ENCODE results near the gene HSP90AA1. TPM values are rescaled to one million over a fixed set of nuclear protein-coding genes. Genes with fewer than 3 reads are reported as not detected.
"Not testable (repeated sequence)": the region's sequence is repeated elsewhere in the genome, so short reads cannot be mapped to it uniquely, and the experiment has no call there.

The HSP90AA1 gene
- 100 to 1,000 TPM; 832 to 902 (median 890) TPM for polyA plus RNA-seq (ENCODE audit: insufficient read length in 3 of 3)

- peak in 2 of 3 donors; percentile 83 to 85 for DNase-seq (ENCODE audit: low read depth in 3 of 3, low spot score in 2 of 3)
Observed at GRCh38 chr14:102086972-102087761, at the start of gene HSP90AA1. Gene HSP90AA1 (minus strand): TSS chr14:102087044. CDS start chr14:102086378, 666 bp downstream.

DNA sequence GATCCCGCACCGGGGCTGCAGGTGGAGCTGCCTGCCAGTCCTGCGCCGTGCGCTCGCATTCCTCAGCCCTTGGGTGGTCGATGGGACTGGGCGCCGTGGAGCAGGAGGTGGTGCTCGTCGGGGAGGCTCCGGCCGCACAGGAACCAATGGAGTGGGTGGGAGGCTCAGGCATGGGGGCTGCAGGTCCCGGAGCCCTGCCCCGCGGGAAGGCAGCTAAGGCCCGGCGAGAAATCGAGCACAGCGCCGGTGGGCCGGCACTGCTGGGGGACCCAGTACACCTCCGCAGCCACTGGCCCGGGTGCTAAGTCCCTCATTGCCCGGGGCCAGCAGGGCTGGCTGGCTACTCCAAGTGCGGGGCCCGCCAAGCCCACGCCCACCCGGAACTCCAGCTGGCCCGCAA lies 48.6 kb upstream of the HSP90AA1 start:
- DNase-seq (ENCODE audit: low read depth in 3 of 3, low spot score in 2 of 3): not testable (repeated sequence)

- DNase-seq (ENCODE audit: low read depth in 3 of 3, low spot score in 2 of 3): not testable (repeated sequence)
Observed at GRCh38 chr14:102134719-102135118, 47.9 kb upstream of the HSP90AA1 start.

- DNase-seq (ENCODE audit: low read depth in 3 of 3, low spot score in 2 of 3): not testable (repeated sequence)
Observed at GRCh38 chr14:102134021-102134420, 47.2 kb upstream of the HSP90AA1 start.

GRCh38 chr14:102131741-102132140 lies 44.9 kb upstream of the HSP90AA1 start:
- DNase-seq (ENCODE audit: low read depth in 3 of 3, low spot score in 2 of 3): no peak

DNA sequence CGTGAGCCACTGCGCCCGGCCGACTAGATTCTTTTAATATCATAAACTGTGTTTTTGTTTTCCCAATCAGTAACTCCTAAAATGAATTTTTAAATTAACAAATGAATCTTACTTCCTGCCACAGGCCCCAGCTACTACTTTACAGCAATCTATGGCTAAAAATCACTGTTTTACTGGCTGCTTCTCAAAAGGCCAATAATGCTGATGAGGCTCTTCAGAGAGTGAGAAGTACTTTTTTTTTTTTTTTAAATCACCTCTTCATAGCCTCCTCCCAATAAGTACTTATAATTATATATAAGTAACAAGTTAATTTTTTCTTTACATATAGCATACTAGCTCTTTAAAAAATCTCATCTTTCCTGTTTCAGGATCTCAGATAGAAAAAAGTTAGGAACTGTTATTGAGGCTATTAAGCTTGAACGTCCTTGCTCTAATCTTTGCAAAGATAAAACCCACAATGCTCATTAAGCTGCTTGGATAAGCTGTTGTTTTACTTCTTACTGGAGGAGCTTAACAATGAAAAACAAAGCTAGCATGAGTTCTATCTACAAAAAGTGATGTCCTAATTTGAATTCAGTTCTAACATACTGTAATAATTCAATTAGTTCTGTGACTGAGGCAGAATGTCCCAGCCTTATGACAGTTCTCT lies 40.1 kb upstream of the HSP90AA1 start:
- DNase-seq (ENCODE audit: low read depth in 3 of 3, low spot score in 2 of 3): no peak

DNA sequence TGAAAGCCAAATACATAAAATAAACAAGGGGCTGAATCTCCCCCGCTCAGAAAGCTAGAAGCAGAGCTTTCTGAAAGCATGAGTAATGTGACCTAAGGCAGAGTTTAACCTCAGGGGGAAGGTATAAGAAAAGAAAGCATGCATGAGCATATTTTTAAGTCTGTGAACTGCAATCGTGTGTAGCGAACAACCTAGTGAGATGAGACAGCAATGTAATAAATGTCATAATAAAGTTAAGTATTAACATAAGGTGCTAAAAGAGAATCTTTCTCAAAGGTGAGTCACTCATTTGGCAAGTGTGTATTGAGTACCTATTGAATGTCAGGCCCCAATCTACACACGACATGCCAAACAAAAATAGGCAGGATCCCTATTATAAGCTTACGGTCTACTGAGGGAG lies 38.7 kb upstream of the HSP90AA1 start:
- no peak for DNase-seq (ENCODE audit: low read depth in 3 of 3, low spot score in 2 of 3)

- no peak for DNase-seq (ENCODE audit: low read depth in 3 of 3, low spot score in 2 of 3)
Observed at GRCh38 chr14:102124419-102124818, 37.6 kb upstream of the HSP90AA1 start.

DNA sequence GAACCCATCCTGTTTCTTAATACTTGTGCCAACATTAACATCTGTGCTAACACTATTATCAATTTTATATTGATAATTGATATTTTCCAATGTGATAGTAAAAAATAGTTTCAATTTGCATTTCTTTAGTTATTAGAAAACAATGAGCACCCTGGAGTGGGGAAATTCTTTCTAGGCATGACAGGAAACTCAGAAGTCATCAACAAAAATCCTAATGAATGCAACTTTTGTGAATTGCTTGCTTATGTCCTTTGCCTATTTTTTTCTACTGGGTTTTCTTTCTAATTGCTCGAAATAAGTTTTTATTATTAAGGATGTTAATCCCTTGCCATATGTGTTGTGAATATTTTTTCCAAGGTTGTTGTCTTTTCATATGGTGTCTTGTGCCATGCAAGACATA lies 34.7 kb upstream of the HSP90AA1 start:
- no peak for DNase-seq (ENCODE audit: low read depth in 3 of 3, low spot score in 2 of 3)

DNA sequence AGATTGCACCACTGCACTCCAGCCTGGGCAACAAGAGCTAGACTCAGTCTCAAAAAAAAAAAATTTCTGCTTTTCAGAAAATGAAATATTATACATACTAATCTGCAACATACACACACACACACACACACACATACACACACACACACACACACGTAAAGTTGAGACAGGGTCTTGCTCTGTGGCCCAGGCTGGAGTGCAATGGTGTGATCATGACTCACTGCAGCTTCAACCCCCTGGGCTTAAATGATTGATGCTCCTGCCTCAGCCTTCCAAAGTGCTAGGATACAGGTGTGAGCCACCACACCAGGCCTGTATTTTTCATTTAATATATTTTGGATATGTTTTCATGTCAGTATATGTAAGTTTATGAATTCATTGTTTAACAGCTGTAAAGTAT lies 34.0 kb upstream of the HSP90AA1 start:
- no peak for DNase-seq (ENCODE audit: low read depth in 3 of 3, low spot score in 2 of 3)

DNA sequence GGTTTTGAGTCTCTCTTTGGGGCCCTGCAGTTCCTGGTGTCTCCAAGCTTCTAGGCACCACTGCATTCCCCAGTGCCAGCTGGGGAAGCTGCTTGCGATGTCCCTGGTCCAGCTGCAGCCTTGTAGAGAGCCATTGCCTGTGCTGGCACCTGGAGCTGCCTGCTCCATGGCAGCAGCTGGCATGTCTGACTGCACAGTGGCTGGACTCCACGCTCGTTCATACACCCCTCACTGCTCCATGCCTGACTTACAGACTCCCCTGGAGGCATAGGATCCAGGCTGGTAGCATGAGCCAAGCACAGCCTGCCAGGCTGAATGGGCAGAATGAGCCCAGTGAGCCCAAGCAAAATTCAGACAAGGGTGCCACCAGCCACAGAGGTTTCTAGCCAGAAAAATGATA lies 31.0 kb upstream of the HSP90AA1 start:
- DNase-seq (ENCODE audit: low read depth in 3 of 3, low spot score in 2 of 3): no peak

GRCh38 chr14:102116361-102117180 lies 29.7 kb upstream of the HSP90AA1 start:
- DNase-seq (ENCODE audit: low read depth in 3 of 3, low spot score in 2 of 3): no peak

- DNase-seq (ENCODE audit: low read depth in 3 of 3, low spot score in 2 of 3): no peak
Observed at GRCh38 chr14:102111101-102111500, 24.3 kb upstream of the HSP90AA1 start.

- DNase-seq (ENCODE audit: low read depth in 3 of 3, low spot score in 2 of 3): not testable (repeated sequence)
Observed at GRCh38 chr14:102109332-102109731, 22.5 kb upstream of the HSP90AA1 start.

DNA sequence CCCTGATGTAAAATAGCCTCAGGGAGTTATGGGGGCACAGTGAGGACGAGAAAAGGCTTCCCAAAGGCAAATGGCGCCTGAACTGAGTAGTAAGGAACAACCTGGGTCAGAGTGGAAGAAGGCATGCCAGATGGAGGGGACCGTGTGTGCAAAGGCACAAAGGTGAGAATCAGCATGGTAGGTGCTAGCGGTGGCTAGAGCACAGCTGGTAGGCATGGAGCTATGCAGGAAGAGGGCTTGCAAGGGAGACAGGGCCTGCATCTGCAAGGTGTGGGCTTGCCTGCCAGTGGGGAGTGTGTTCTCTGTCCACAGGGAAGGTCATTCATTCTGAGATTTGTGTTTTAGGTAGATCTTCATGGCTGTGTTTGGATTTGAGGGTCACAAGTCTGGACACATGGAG lies 18.5 kb upstream of the HSP90AA1 start:
- DNase-seq (ENCODE audit: low read depth in 3 of 3, low spot score in 2 of 3): no peak

- no peak for DNase-seq (ENCODE audit: low read depth in 3 of 3, low spot score in 2 of 3)
Observed at GRCh38 chr14:102103062-102103695, 16.3 kb upstream of the HSP90AA1 start.

GRCh38 chr14:102097441-102098135 lies 10.7 kb upstream of the HSP90AA1 start:
- DNase-seq (ENCODE audit: low read depth in 3 of 3, low spot score in 2 of 3): no peak

DNA sequence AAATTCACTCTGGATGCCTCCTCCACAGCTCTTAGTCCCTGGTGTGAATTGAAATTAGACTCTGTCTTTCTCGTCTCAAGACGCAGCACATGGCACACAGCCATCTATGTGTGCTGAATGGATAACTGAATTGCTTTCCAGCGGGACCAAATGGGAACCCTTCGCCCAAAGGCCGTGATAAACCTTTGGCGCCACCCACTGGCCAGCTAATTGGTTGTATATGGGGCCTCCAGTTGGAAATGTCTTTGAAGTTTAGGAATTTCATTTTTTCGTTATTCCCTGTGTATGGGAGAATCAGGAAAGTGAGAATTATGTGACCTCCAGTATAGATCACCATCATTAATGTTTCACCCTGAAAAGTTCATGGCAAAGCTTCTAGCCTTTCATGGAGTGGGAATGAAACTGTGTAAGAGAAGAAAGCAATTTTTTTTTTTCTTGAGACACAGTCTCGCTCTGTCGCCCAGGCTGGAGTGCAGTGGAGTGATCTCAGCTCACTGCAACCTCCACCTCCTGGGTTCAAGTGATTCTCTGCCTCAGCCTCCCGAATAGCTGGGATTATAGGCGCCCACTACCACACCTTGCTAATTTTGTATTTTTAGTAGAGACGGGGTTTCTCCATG lies 9.8 kb upstream of the HSP90AA1 start:
- DNase-seq (ENCODE audit: low read depth in 3 of 3, low spot score in 2 of 3): peak in 2 of 3 donors; percentile 78 to 81

GRCh38 chr14:102095871-102096568 lies 9.2 kb upstream of the HSP90AA1 start:
- no peak for DNase-seq (ENCODE audit: low read depth in 3 of 3, low spot score in 2 of 3)

Measured in right renal cortex interstitium (tissue), 3 donors.